Measurements from ENCODE around the gene ANKH. TPM values are rescaled to one million over a fixed set of nuclear protein-coding genes. Genes with fewer than 3 reads are reported as not detected.

The ANKH gene
- total and polyA plus RNA-seq, 2 donors (not counting 1 experiment from before 2014, with no cell fraction given), result 13.7 to 71.1 TPM

DNA sequence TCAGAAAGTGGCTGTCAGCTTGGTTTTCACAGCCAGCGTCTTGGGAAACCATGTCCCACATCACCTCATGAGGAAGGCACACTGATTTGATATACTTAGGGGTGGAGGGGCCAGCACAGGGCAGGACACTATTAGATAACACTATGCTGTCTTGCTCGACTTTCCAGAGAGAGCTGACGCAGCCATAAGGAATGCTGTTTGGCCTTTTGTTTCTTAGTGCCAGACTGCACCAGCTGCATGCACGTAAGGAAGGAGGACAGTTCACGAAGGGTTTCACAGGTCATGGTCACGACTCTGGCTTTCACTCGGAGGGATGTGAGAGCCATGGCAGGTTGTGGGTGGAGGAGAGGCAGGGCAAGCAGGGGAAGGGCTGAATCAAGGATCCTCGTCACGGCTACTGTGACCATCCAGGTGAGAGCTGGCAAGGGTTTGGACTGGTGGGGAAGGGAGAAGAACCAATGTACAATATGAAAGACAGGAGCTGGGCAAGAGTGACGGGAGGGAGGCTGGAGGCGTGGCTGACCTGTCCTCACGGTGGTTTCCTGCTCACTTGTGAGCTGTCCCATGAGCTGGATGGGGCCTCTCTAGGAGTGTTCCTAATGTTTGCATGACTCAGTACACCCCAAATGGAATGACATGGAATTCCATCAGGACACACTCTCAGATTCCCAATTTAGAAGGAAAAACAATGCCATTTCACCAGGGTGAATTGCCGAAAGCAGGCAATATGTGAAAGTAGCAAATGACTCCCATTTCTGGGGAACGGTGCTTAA is 145.3 kb downstream of the ANKH start:
- H2AFZ ChIP-seq (ENCODE audit: insufficient read depth, low read depth, low read length, poor library complexity, severe bottlenecking), result no peak overlapping the region
- Mint-ChIP-seq H3K4me1 (peaks cover 18% of the 10 kb centered on the region), H3K9me3 (ENCODE audit: insufficient read depth) (no peaks in the 10 kb centered on the region), H3K27me3 (no peaks in the 10 kb centered on the region), H3K27ac (no peak overlapping the region), H3K4me3 (no peak overlapping the region)
- no peak for DNase-seq
- no peaks in the 10 kb centered on the region for H3K79me2 ChIP-seq (ENCODE audit: control insufficient read depth, insufficient read depth, low read length)
- no peak overlapping the region for H3K27ac ChIP-seq (ENCODE audit: low read length in 2 of 2)
- no peaks in the 10 kb centered on the region for H3K27me3 ChIP-seq (replicated peaks in 1 of 4; ENCODE audit: control extremely low read depth in 1 of 4, control insufficient read depth in 3 of 4, insufficient read depth in 4 of 4, low read length in 3 of 4)
- H3K4me2 ChIP-seq (replicated peaks; ENCODE audit: low read depth, low read length, poor library complexity, severe bottlenecking), result no peak overlapping the region
- 94% methylated on average over 12 of the region's 14 CpGs for WGBS (ENCODE audit: insufficient coverage)
- peaks cover 0 to 2% of the 10 kb centered on the region in 2 experiments for H3K36me3 ChIP-seq (replicated peaks in 1 of 2; ENCODE audit: control extremely low read depth in 1 of 2, control insufficient read depth in 1 of 2, extremely low read depth in 1 of 2, insufficient read depth in 2 of 2, low read length in 1 of 2)
- intact Hi-C loops (cut with micrococcal nuclease), result loop anchor here (2.0 to 5.0 kb wide), 2 partner anchors 39 to 221 kb away; no protein-coding TSS in a partner anchor
- no peak for ATAC-seq (ENCODE audit: low read depth)
- H3K9me3 ChIP-seq (ENCODE audit: control extremely low read depth in 1 of 3, control insufficient read depth in 2 of 3, insufficient read depth in 1 of 3, low read length in 2 of 3), result no peaks in the 10 kb centered on the region
- no peaks in the 10 kb centered on the region for H4K20me1 ChIP-seq (ENCODE audit: control insufficient read depth, insufficient read depth, low read length, poor library complexity, severe bottlenecking)
- no peak overlapping the region for H3K4me3 ChIP-seq (ENCODE audit: control extremely low read depth in 1 of 5, extremely low read depth in 1 of 5, insufficient read depth in 1 of 5, low read depth in 2 of 5, low read length in 4 of 5)
- H3K4me1 ChIP-seq (ENCODE audit: control insufficient read depth in 2 of 2, insufficient read depth in 2 of 2, low read length in 2 of 2), result peaks cover 0 to 12% of the 10 kb centered on the region in 2 donors
- no peak overlapping the region for H3K9ac ChIP-seq (ENCODE audit: low read length)
- POLR2A ChIA-PET, result no interaction called here
- TF ChIP-seq CTCF (IDR thresholded peaks at IDR 0.05), result no peak
- TF ChIP-seq EZH2 (IDR thresholded peaks at IDR 0.05; ENCODE audit: borderline replicate concordance, insufficient read depth, low read depth, low read length, poor library complexity, severe bottlenecking), result no peak
- CTCF ChIA-PET, result interaction anchor here (0.7 to 15.0 kb wide), 27 partner anchors 9 to 292 kb away, joined by 3 to 201 read pairs (median 6); partner anchors contain the start of gene ANKH

DNA sequence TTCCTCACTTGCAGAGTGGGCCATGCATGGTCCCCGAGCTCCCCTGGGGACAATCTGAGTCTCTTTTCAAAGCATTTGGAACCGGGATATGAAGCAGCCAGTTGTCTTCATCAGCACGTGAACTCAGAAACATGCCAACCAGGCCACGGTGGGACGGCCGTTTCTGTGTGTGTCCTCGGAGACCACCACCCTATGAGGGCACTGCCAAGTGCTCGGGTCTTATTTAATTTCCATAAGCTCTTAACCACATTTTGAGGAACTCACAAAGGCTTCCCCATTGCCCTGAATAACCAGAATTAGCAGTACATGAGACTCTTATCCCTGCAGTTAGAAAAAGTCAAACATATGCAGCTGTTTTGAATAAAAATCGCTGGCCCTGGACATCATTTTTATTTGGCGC is 146.9 kb downstream of the ANKH start:
- no peaks in the 10 kb centered on the region for H3K27me3 ChIP-seq (replicated peaks in 1 of 4; ENCODE audit: control extremely low read depth in 1 of 4, control insufficient read depth in 3 of 4, insufficient read depth in 4 of 4, low read length in 3 of 4)
- no peaks in the 10 kb centered on the region for H3K9me3 ChIP-seq (ENCODE audit: control extremely low read depth in 1 of 3, control insufficient read depth in 2 of 3, insufficient read depth in 1 of 3, low read length in 2 of 3)
- TF ChIP-seq EZH2 (IDR thresholded peaks at IDR 0.05; ENCODE audit: borderline replicate concordance, insufficient read depth, low read depth, low read length, poor library complexity, severe bottlenecking) (no peak), CTCF (IDR thresholded peaks at IDR 0.05) (no peak)
- H3K27ac ChIP-seq (ENCODE audit: low read length in 2 of 2), result no peak overlapping the region
- H3K9me3 Mint-ChIP-seq (ENCODE audit: insufficient read depth), result no peaks in the 10 kb centered on the region
- ChIA-PET CTCF (interaction anchor here (1.0 to 15.0 kb wide), 7 partner anchors 9 to 290 kb away, joined by 3 to 201 read pairs (median 25); partner anchors contain the start of gene ANKH), POLR2A (interaction anchor here (0.6 kb wide), 1 partner anchor 46 kb away, joined by 3 read pairs; no protein-coding TSS in a partner anchor)
- ATAC-seq (ENCODE audit: low read depth), result peak; percentile 22
- no peak overlapping the region for H3K4me2 ChIP-seq (replicated peaks; ENCODE audit: low read depth, low read length, poor library complexity, severe bottlenecking)
- H3K27me3 Mint-ChIP-seq, result no peaks in the 10 kb centered on the region
- H4K20me1 ChIP-seq (ENCODE audit: control insufficient read depth, insufficient read depth, low read length, poor library complexity, severe bottlenecking), result no peaks in the 10 kb centered on the region
- peaks cover 18% of the 10 kb centered on the region for H3K4me1 Mint-ChIP-seq
- no peak overlapping the region for H2AFZ ChIP-seq (ENCODE audit: insufficient read depth, low read depth, low read length, poor library complexity, severe bottlenecking)
- H3K79me2 ChIP-seq (ENCODE audit: control insufficient read depth, insufficient read depth, low read length), result no peaks in the 10 kb centered on the region
- no peak overlapping the region for H3K27ac Mint-ChIP-seq
- WGBS (ENCODE audit: insufficient coverage), result 40% methylated on average over 10 of the region's 10 CpGs
- peaks cover 0 to 12% of the 10 kb centered on the region in 2 donors for H3K4me1 ChIP-seq (ENCODE audit: control insufficient read depth in 2 of 2, insufficient read depth in 2 of 2, low read length in 2 of 2)
- no peak overlapping the region for H3K4me3 Mint-ChIP-seq
- peaks cover 0 to 2% of the 10 kb centered on the region in 2 experiments for H3K36me3 ChIP-seq (replicated peaks in 1 of 2; ENCODE audit: control extremely low read depth in 1 of 2, control insufficient read depth in 1 of 2, extremely low read depth in 1 of 2, insufficient read depth in 2 of 2, low read length in 1 of 2)
- H3K9ac ChIP-seq (ENCODE audit: low read length), result no peak overlapping the region
- intact Hi-C loops (cut with micrococcal nuclease), result loop anchor here (5.0 kb wide), 1 partner anchor 37 kb away; no protein-coding TSS in a partner anchor
- no peak overlapping the region for H3K4me3 ChIP-seq (ENCODE audit: control extremely low read depth in 1 of 5, extremely low read depth in 1 of 5, insufficient read depth in 1 of 5, low read depth in 2 of 5, low read length in 4 of 5)
- no peak for DNase-seq
